Astrocyte (in vitro differentiated cells and primary cell): ENCODE measurements around the gene SRSF2. TPM values are rescaled to one million over a fixed set of nuclear protein-coding genes. Genes with fewer than 3 reads are reported as not detected.
"Not testable (repeated sequence)": the region's sequence is repeated elsewhere in the genome, so short reads cannot be mapped to it uniquely, and the experiment has no call there.

Source experiments
- DNase-seq: peaks from one replicate; pipeline ENCODE4 v3.0.0-alpha.2; 2010; ENCODE audit warnings: low read depth
- FAIRE-seq: peaks from 2 replicates; lab custom pipeline; 2011; peaks lifted over from hg19 to GRCh38; lab: Jason Lieb, UNC
- H2AFZ ChIP-seq: 2 replicates; pipeline ENCODE4 v1.6.0; 2012; ENCODE audit warnings: low read depth, low read length, inconsistent platforms
- H3K27ac ChIP-seq: 2 replicates; pipeline ENCODE4 v1.5.1; 2011; ENCODE audit warnings: low read depth, low read length, inconsistent platforms
- H3K27me3 ChIP-seq: 2 replicates; pipeline ENCODE4 v1.6.0; 2011; ENCODE audit warnings: low read length, inconsistent platforms; ENCODE audit not compliant: insufficient read depth
- H3K36me3 ChIP-seq: 2 replicates; pipeline ENCODE4 v1.5.1; 2011; ENCODE audit warnings: low read length, inconsistent platforms; ENCODE audit not compliant: insufficient read depth
- H3K4me1 ChIP-seq: 2 replicates; pipeline ENCODE4 v1.5.1; 2011; ENCODE audit warnings: low read length, inconsistent platforms; ENCODE audit not compliant: insufficient read depth
- H3K4me2 ChIP-seq: 2 replicates; pipeline ENCODE4 v1.6.0; 2012; ENCODE audit warnings: low read length, inconsistent platforms
- H3K4me3 ChIP-seq: 2 replicates; pipeline ENCODE4 v1.5.1; 2011; ENCODE audit warnings: low read depth, mild to moderate bottlenecking, low read length, inconsistent platforms; ENCODE audit not compliant: insufficient read depth
- H3K79me2 ChIP-seq: 2 replicates; pipeline ENCODE4 v1.6.0; 2012; ENCODE audit warnings: mild to moderate bottlenecking, low read length, inconsistent platforms; ENCODE audit not compliant: insufficient read depth
- H3K9ac ChIP-seq: 2 replicates; pipeline ENCODE4 v1.6.0; 2012; ENCODE audit warnings: mild to moderate bottlenecking, low read length, inconsistent platforms
- H3K9me3 ChIP-seq: 2 replicates; pipeline ENCODE4 v1.5.1; 2012; ENCODE audit warnings: low read depth, mild to moderate bottlenecking, low read length, inconsistent platforms; ENCODE audit not compliant: insufficient read depth
- H4K20me1 ChIP-seq: 2 replicates; pipeline ENCODE4 v1.6.0; 2012; ENCODE audit warnings: low read length, inconsistent platforms; ENCODE audit not compliant: insufficient read depth
- H3K27ac Mint-ChIP-seq: one replicate; pipeline ENCODE4 v1.8.0; 2021; ENCODE audit warnings: mild to moderate bottlenecking, mixed read lengths; ENCODE audit not compliant: unreplicated experiment
- H3K27me3 Mint-ChIP-seq: one replicate; pipeline ENCODE4 v1.8.0; 2021; ENCODE audit warnings: low read depth, mixed read lengths; ENCODE audit not compliant: unreplicated experiment
- H3K36me3 Mint-ChIP-seq: one replicate; pipeline ENCODE4 v1.8.0; 2021; ENCODE audit warnings: low read depth, mixed read lengths; ENCODE audit not compliant: unreplicated experiment
- H3K4me1 Mint-ChIP-seq: one replicate; pipeline ENCODE4 v1.8.0; 2021; ENCODE audit warnings: low read depth, mixed read lengths; ENCODE audit not compliant: unreplicated experiment
- H3K4me3 Mint-ChIP-seq: one replicate; pipeline ENCODE4 v1.8.0; 2021; ENCODE audit warnings: mild to moderate bottlenecking, moderate library complexity, mixed read lengths; ENCODE audit not compliant: unreplicated experiment
- H3K9me3 Mint-ChIP-seq: one replicate; pipeline ENCODE4 v1.8.0; 2021; ENCODE audit warnings: mild to moderate bottlenecking, mixed read lengths; ENCODE audit not compliant: unreplicated experiment
- EZH2 ChIP-seq: IDR thresholded peaks from 2 replicates; pipeline ENCODE4 v1.6.1; 2012; ENCODE audit warnings: mild to moderate bottlenecking, low read length, inconsistent platforms; ENCODE audit not compliant: insufficient read depth
- total RNA-seq: library from RNA; stranded (reverse); gene quantifications from 2 replicates; pipeline ENCODE4 v1.2.1, GENCODE V29; 2021
- TF ChIP-seq, protein P1 (sequence below): IDR thresholded peaks from 2 replicates; pipeline ENCODE4 v1.5.1; 2011; ENCODE audit warnings: low read depth, mild to moderate bottlenecking, inconsistent platforms, low read length, moderate library complexity; ENCODE audit not compliant: insufficient read depth

SRSF2 gene
- total RNA-seq, 1 donor from 2014 or later = 176 TPM

- Histone ChIP-seq H3K4me2 (peak overlapping the region; percentile 87), H2AFZ (peak overlapping the region; percentile 20), H3K27ac (peak overlapping the region; percentile 80), H3K27me3 (no peaks in the 10 kb centered on the region), H3K36me3 (no peaks in the 10 kb centered on the region), H3K9me3 (no peaks in the 10 kb centered on the region), H4K20me1 (peaks cover 73% of the 10 kb centered on the region), H3K9ac (peak overlapping the region; percentile 84), H3K4me3 (no peak overlapping the region), H3K4me1 (peaks cover 44% of the 10 kb centered on the region), H3K79me2 (peaks cover 98% of the 10 kb centered on the region)
- peaks cover 2% of the 10 kb centered on the region for H3K36me3 Mint-ChIP-seq
- FAIRE-seq (no peak), DNase-seq (no peak)
- H3K9me3 Mint-ChIP-seq = no peaks in the 10 kb centered on the region
- H3K4me3 Mint-ChIP-seq = no peak overlapping the region
- peak overlapping the region; percentile 78 for H3K27ac Mint-ChIP-seq
- peaks cover 53% of the 10 kb centered on the region for H3K4me1 Mint-ChIP-seq
- TF ChIP-seq, protein P1, sequence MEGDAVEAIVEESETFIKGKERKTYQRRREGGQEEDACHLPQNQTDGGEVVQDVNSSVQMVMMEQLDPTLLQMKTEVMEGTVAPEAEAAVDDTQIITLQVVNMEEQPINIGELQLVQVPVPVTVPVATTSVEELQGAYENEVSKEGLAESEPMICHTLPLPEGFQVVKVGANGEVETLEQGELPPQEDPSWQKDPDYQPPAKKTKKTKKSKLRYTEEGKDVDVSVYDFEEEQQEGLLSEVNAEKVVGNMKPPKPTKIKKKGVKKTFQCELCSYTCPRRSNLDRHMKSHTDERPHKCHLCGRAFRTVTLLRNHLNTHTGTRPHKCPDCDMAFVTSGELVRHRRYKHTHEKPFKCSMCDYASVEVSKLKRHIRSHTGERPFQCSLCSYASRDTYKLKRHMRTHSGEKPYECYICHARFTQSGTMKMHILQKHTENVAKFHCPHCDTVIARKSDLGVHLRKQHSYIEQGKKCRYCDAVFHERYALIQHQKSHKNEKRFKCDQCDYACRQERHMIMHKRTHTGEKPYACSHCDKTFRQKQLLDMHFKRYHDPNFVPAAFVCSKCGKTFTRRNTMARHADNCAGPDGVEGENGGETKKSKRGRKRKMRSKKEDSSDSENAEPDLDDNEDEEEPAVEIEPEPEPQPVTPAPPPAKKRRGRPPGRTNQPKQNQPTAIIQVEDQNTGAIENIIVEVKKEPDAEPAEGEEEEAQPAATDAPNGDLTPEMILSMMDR = no peak
- H3K27me3 Mint-ChIP-seq = no peaks in the 10 kb centered on the region
These were observed 36.9 kb downstream of the SRSF2 start for GRCh38 chr17:76700270-76700616.

DNA sequence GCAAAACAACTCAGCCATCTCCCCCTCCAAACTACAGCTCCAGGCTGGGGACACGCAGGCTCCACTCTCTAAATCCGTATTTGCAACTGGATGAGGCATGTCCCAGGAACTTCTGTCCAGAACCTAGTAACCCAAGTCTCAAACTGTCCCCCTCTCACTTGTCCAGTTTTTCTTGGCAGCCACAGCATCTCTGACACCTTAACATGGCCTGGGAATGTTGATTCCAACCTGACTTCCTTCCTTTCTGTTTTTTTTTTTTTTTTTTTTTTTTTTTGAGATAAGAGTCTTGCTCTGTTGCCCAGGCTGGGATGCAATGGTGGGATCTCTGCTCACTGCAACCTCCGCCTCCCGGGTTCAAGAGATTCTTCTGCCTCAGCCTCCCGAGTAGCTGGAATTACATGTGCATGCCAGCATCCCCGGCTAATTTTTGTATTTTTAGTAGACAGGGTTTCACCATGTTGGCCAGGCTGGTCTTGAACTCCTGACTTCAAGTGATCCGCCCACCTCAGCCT lies 38.6 kb downstream of the SRSF2 start:
- H3K4me3 ChIP-seq, H3K36me3 ChIP-seq, H3K9me3 Mint-ChIP-seq, H3K27me3 Mint-ChIP-seq, DNase-seq, FAIRE-seq, H3K27ac Mint-ChIP-seq, H3K9me3 ChIP-seq, H3K36me3 Mint-ChIP-seq, H2AFZ ChIP-seq, H3K9ac ChIP-seq, H3K4me3 Mint-ChIP-seq, H3K27me3 ChIP-seq, H3K27ac ChIP-seq: not testable (repeated sequence)
- peaks cover 67% of the 10 kb centered on the region for H4K20me1 ChIP-seq
- peaks cover 46% of the 10 kb centered on the region for H3K4me1 ChIP-seq
- H3K79me2 ChIP-seq = peaks cover 98% of the 10 kb centered on the region
- peak overlapping the region; percentile 78 for H3K4me2 ChIP-seq
- H3K4me1 Mint-ChIP-seq = peaks cover 50% of the 10 kb centered on the region

GRCh38 chr17:76697702-76698465 lies 39.2 kb downstream of the SRSF2 start:
- peaks cover 48% of the 10 kb centered on the region for H3K4me1 ChIP-seq

More at GRCh38 chr17:76697702-76698465, 39.2 kb downstream of the SRSF2 start:
- Mint-ChIP-seq H3K27me3 (no peaks in the 10 kb centered on the region), H3K9me3 (no peaks in the 10 kb centered on the region), H3K4me1 (peaks cover 54% of the 10 kb centered on the region), H3K36me3 (peaks cover 4% of the 10 kb centered on the region), H3K4me3 (peak overlapping the region; percentile 50), H3K27ac (no peak overlapping the region)
- H3K79me2 ChIP-seq = peaks cover 98% of the 10 kb centered on the region
- peak overlapping the region; percentile 65 for H3K27ac ChIP-seq
- peak overlapping the region; percentile 78 for H3K4me2 ChIP-seq
- no peaks in the 10 kb centered on the region for H3K27me3 ChIP-seq
- FAIRE-seq = no peak
- H2AFZ ChIP-seq = no peak overlapping the region
- peaks cover 61% of the 10 kb centered on the region for H4K20me1 ChIP-seq
- H3K9me3 ChIP-seq = no peaks in the 10 kb centered on the region
- no peak overlapping the region for H3K4me3 ChIP-seq
- TF ChIP-seq, protein P1 = no peak
- TF ChIP-seq EZH2 = no peak
- peak; percentile 73 for DNase-seq
- H3K36me3 ChIP-seq = no peaks in the 10 kb centered on the region
- H3K9ac ChIP-seq = peak overlapping the region; percentile 48
